H1 (cell line): ENCODE measurements around the gene CST6. TPM values are rescaled to one million over a fixed set of nuclear protein-coding genes. Genes with fewer than 3 reads are reported as not detected.

Source experiments
- CTCF ChIA-PET: fragments of 300-600 bp; sonication (Branson Sonifier 250); formaldehyde crosslinking; loops from one replicate; lab custom pipeline; 2021; ENCODE audit not compliant: partially characterized antibody; lab: Charles Lee
- POLR2A ChIA-PET: fragments of 300-600 bp; sonication (Branson Sonifier 250); formaldehyde crosslinking; loops from one replicate; lab custom pipeline; 2021; ENCODE audit warnings: inconsistent platforms; ENCODE audit not compliant: partially characterized antibody; lab: Charles Lee
- DNase-seq, 2 experiments: peaks; one replicate each; pipeline versions ENCODE4 v3.0.0 to v3.0.0-alpha.2; 2010 to 2022; ENCODE audit warnings: low spot score in 2 of 2, low read depth in 1 of 2, mixed read lengths in 1 of 2
- FAIRE-seq: peaks from 2 replicates; lab custom pipeline; 2011; peaks lifted over from hg19 to GRCh38; lab: Jason Lieb, UNC
- H2AFZ ChIP-seq: 2 replicates; pipeline ENCODE4 v1.8.1; 2012; ENCODE audit warnings: low read length, inconsistent platforms
- H2AK5ac ChIP-seq: 2 replicates; pipeline ENCODE4 v1.6.1; 2013; ENCODE audit warnings: low read depth, low read length
- H2BK120ac ChIP-seq: replicated peaks from 2 replicates; pipeline ENCODE3; 2013; ENCODE audit warnings: low read depth, low read length, inconsistent platforms
- H2BK12ac ChIP-seq: 2 replicates; pipeline ENCODE4 v1.6.1; 2013; ENCODE audit warnings: low read depth, low read length
- H2BK15ac ChIP-seq: 2 replicates; pipeline ENCODE4 v1.6.1; 2013; ENCODE audit warnings: low read length
- H2BK20ac ChIP-seq: 2 replicates; pipeline ENCODE4 v1.6.1; 2013; ENCODE audit warnings: low read length
- H2BK5ac ChIP-seq: 2 replicates; pipeline ENCODE4 v1.6.1; 2013; ENCODE audit warnings: low read depth, low read length
- H3K14ac ChIP-seq: 2 replicates; pipeline ENCODE4 v1.6.1; 2013; ENCODE audit warnings: inconsistent platforms; ENCODE audit not compliant: insufficient read length
- H3K18ac ChIP-seq: 2 replicates; pipeline ENCODE4 v1.6.1; 2013; ENCODE audit warnings: low read length; ENCODE audit errors: extremely low read depth
- H3K23ac ChIP-seq: 2 replicates; pipeline ENCODE4 v1.6.1; 2013; ENCODE audit warnings: inconsistent platforms; ENCODE audit not compliant: insufficient read length
- H3K23me2 ChIP-seq: 2 replicates; pipeline ENCODE4 v1.6.1; 2013; ENCODE audit warnings: low read depth, low read length
- H3K27ac ChIP-seq: 2 replicates; pipeline ENCODE4 v1.6.1; 2011; ENCODE audit warnings: low read depth, low read length, inconsistent platforms
- H3K27me3 ChIP-seq, 4 experiments: replicated peaks in 1 of 4; 1 replicate in 1 of 4; 2 replicates in 3 of 4; pipeline versions ENCODE4 v1.6.1 to v1.8.1; 2011 to 2013; ENCODE audit warnings: low read length in 3 of 4, mild to moderate bottlenecking in 3 of 4, inconsistent platforms in 2 of 4, mixed read lengths in 2 of 4, moderate library complexity in 1 of 4; ENCODE audit not compliant: control insufficient read depth in 3 of 4, insufficient read depth in 3 of 4; ENCODE audit errors: extremely low read depth in 1 of 4
- H3K36me3 ChIP-seq, 4 experiments: 2 replicates each; pipeline versions ENCODE4 v1.6.1 to v1.8.1; 2011 to 2013; ENCODE audit warnings: mild to moderate bottlenecking in 4 of 4, low read length in 3 of 4, moderate library complexity in 2 of 4, control low read depth in 1 of 4, inconsistent platforms in 1 of 4; ENCODE audit not compliant: insufficient read depth in 4 of 4, control insufficient read depth in 2 of 4
- H3K4ac ChIP-seq: replicated peaks from 2 replicates; pipeline ENCODE3; 2013; ENCODE audit warnings: low read length, low read depth, mixed read lengths, inconsistent platforms; ENCODE audit not compliant: insufficient read length
- H3K4me1 ChIP-seq, 4 experiments: replicated peaks in 1 of 4; 1 replicate in 1 of 4; 2 replicates in 3 of 4; pipeline versions ENCODE4 v1.6.1 to v1.8.1; 2011 to 2013; ENCODE audit warnings: low read length in 3 of 4, inconsistent platforms in 2 of 4, mixed read lengths in 1 of 4; ENCODE audit not compliant: insufficient read depth in 4 of 4, control insufficient read depth in 3 of 4
- H3K4me2 ChIP-seq, 2 experiments: 2 replicates each; pipeline versions ENCODE4 v1.6.1 to v1.8.1; 2011 to 2013; ENCODE audit warnings: low read depth in 2 of 2, low read length in 2 of 2, control low read depth in 1 of 2, inconsistent platforms in 1 of 2, mild to moderate bottlenecking in 1 of 2; ENCODE audit not compliant: insufficient read depth in 1 of 2
- H3K4me3 ChIP-seq, 4 experiments: fragments of 200-600, 300-600 bp in 1 of 4; sonication (generic), shearing (Covaris generic), sonication (Bioruptor Twin) in 1 of 4; 2 replicates each; pipeline versions ENCODE4 v1.5.1 to v1.8.1; 2011 to 2016; ENCODE audit warnings: low read length in 4 of 4, low read depth in 3 of 4, control low read depth in 2 of 4, inconsistent platforms in 2 of 4, mild to moderate bottlenecking in 2 of 4, mixed read lengths in 1 of 4, moderate library complexity in 1 of 4; ENCODE audit not compliant: insufficient read depth in 2 of 4; ENCODE audit errors: extremely low read depth in 1 of 4
- H3K56ac ChIP-seq: replicated peaks from 2 replicates; pipeline ENCODE3; 2013; ENCODE audit warnings: low read depth, mild to moderate bottlenecking, mixed read lengths, low read length, inconsistent platforms; ENCODE audit not compliant: insufficient read length
- H3K79me1 ChIP-seq: 2 replicates; pipeline ENCODE4 v1.6.1; 2013; ENCODE audit warnings: low read depth, low read length, control low read depth
- H3K79me2 ChIP-seq, 2 experiments: 2 replicates each; pipeline versions ENCODE4 v1.6.1 to v1.8.1; 2012 to 2013; ENCODE audit warnings: low read length in 2 of 2, mild to moderate bottlenecking in 2 of 2, inconsistent platforms in 1 of 2; ENCODE audit not compliant: insufficient read depth in 2 of 2, control insufficient read depth in 1 of 2
- H3K9ac ChIP-seq, 4 experiments: replicated peaks in 1 of 4; 1 replicate in 1 of 4; 2 replicates in 3 of 4; pipeline versions ENCODE4 v1.6.1 to v1.8.1; 2011 to 2013; ENCODE audit warnings: low read depth in 3 of 4, low read length in 3 of 4, control low read depth in 2 of 4, mild to moderate bottlenecking in 2 of 4, moderate library complexity in 2 of 4, inconsistent platforms in 1 of 4; ENCODE audit errors: extremely low read depth in 1 of 4
- H3K9me3 ChIP-seq, 2 experiments: 2 replicates each; pipeline versions ENCODE4 v1.6.1 to v1.8.1; 2012 to 2013; ENCODE audit warnings: mild to moderate bottlenecking in 2 of 2, moderate library complexity in 2 of 2, control low read depth in 1 of 2, inconsistent platforms in 1 of 2, low read depth in 1 of 2, low read length in 1 of 2, mixed read lengths in 1 of 2; ENCODE audit not compliant: insufficient read depth in 2 of 2
- H4K20me1 ChIP-seq, 2 experiments: replicated peaks in 1 of 2; 2 replicates each; pipeline versions ENCODE3 to v1.8.1; 2011 to 2013; ENCODE audit warnings: inconsistent platforms in 2 of 2, low read length in 2 of 2, mild to moderate bottlenecking in 1 of 2; ENCODE audit not compliant: insufficient read depth in 2 of 2, control insufficient read depth in 1 of 2
- H4K5ac ChIP-seq: 2 replicates; pipeline ENCODE4 v1.6.1; 2013; ENCODE audit warnings: low read length, low read depth, mixed read lengths, inconsistent platforms; ENCODE audit not compliant: insufficient read length
- H4K8ac ChIP-seq: 2 replicates; pipeline ENCODE4 v1.8.0; 2013; ENCODE audit warnings: mild to moderate bottlenecking, moderate library complexity, low read length, inconsistent platforms; ENCODE audit not compliant: insufficient read depth; ENCODE audit errors: extremely low read depth
- H4K91ac ChIP-seq: replicated peaks from 2 replicates; pipeline ENCODE3; 2013; ENCODE audit warnings: low read length, mixed read lengths, inconsistent platforms; ENCODE audit not compliant: insufficient read length
- ASH2L ChIP-seq: fragments of 200-600, 300-600 bp; sonication (generic); IDR thresholded peaks from one replicate; pipeline ENCODE4 v1.7.1; 2017; ENCODE audit warnings: low read length
- BCL11A ChIP-seq, 2 experiments: IDR thresholded peaks; one replicate each; pipeline ENCODE4 v1.6.1; 2011; ENCODE audit warnings: low read depth in 2 of 2, low read length in 2 of 2, mild to moderate bottlenecking in 2 of 2
- CEBPB ChIP-seq: IDR thresholded peaks from 2 replicates; pipeline ENCODE4 v1.6.1; 2012; ENCODE audit warnings: low read depth, low read length
- CTBP2 ChIP-seq: IDR thresholded peaks from 2 replicates; pipeline ENCODE4 v1.7.0; 2011; ENCODE audit warnings: borderline replicate concordance, mild to moderate bottlenecking, moderate library complexity, mixed read lengths, low read length; ENCODE audit not compliant: insufficient read depth, insufficient read length
- E2F6 ChIP-seq: IDR thresholded peaks from 2 replicates; pipeline ENCODE4 v1.6.1; 2012; ENCODE audit warnings: inconsistent platforms
- GTF2F1 ChIP-seq: IDR thresholded peaks from 2 replicates; pipeline ENCODE4 v1.6.1; 2012; ENCODE audit warnings: low read depth, low read length, improper control_type of control experiment, borderline replicate concordance
- HDAC2 ChIP-seq, 2 experiments: fragments of 300-600 bp in 1 of 2; sonication (generic) in 1 of 2; IDR thresholded peaks; 2 replicates each; pipeline ENCODE4 v1.6.1; 2011 to 2012; ENCODE audit warnings: low read depth in 2 of 2, low read length in 2 of 2, mild to moderate bottlenecking in 2 of 2, moderate library complexity in 2 of 2, borderline replicate concordance in 1 of 2, inconsistent platforms in 1 of 2
- KDM5A ChIP-seq: fragments of 200-600 bp; IDR thresholded peaks from 2 replicates; pipeline ENCODE4 v1.7.1; 2012; ENCODE audit warnings: mild to moderate bottlenecking, low read length, inconsistent platforms, mixed read lengths
- SAP30 ChIP-seq: fragments of 300-600 bp; sonication (generic); IDR thresholded peaks from 2 replicates; pipeline ENCODE4 v1.7.1; 2012; ENCODE audit warnings: low read length, moderate library complexity, mild to moderate bottlenecking, inconsistent platforms; ENCODE audit not compliant: insufficient read depth, insufficient replicate concordance
- SP1 ChIP-seq: IDR thresholded peaks from 2 replicates; pipeline ENCODE4 v1.6.1; 2011; ENCODE audit warnings: low read depth, low read length
- SUZ12 ChIP-seq: fragments of 200-600 bp; sonication (generic); IDR thresholded peaks from 2 replicates; pipeline ENCODE4 v1.6.1; 2012; ENCODE audit warnings: mild to moderate bottlenecking, inconsistent platforms, low read length, moderate library complexity, mixed read lengths
- ZNF274 ChIP-seq: IDR thresholded peaks from 2 replicates; pipeline ENCODE4 v1.7.0; 2012; ENCODE audit warnings: low read length, borderline replicate concordance; ENCODE audit errors: extremely low read depth
- WGBS, 2 experiments: shearing (Covaris generic) in 1 of 2; methylation state at CpG; one replicate each; pipeline versions ENCODE4 v1.1.6 to v1.1.7; 2013 to 2015; ENCODE audit warnings: low lambda C conversion rate in 2 of 2, mixed read lengths in 2 of 2, inconsistent platforms in 1 of 2, low coverage in 1 of 2, missing lambda C conversion rate in 1 of 2; ENCODE audit not compliant: insufficient replicate concordance in 2 of 2, insufficient coverage in 1 of 2, insufficient read length in 1 of 2; ENCODE audit errors: extremely low coverage in 1 of 2, missing lambda C conversion rate in 1 of 2; 5-methylcytosine and 5-hydroxymethylcytosine counted together
- polyA plus RNA-seq, 7 experiments: library from polyadenylated mRNA; depleted of rRNA in 3 of 7; stranded (reverse) in 5 of 7; unstranded in 2 of 7; fragments of >200 nt in 5 of 7; fragments of 200-250 nt in 2 of 7; gene quantifications; 1 replicate in 5 of 7; 2 replicates in 1 of 7; 4 replicates in 1 of 7; pipeline versions ENCODE4 v1.2.1 to v1.2.3, GENCODE V29; 2011 to 2013; ENCODE audit warnings: missing spikeins in 2 of 7, mixed read lengths in 2 of 7
- total RNA-seq: library from RNA; stranded (reverse); fragmentation: NEBNext Ultra II Directional; extraction: Animal tissue kit (Norgen Biotek cat#: 25700); gene quantifications from 2 replicates; pipeline ENCODE4 v1.2.1, GENCODE V29; 2021

The CST6 gene
- total and polyA plus RNA-seq, 2 of the 8 experiments (the other 6 are each of a cell fraction or from before 2014, with no cell fraction given) = 1.6 to 7.6 TPM

GRCh38 chr11:66061268-66061667 is 49.5 kb downstream of the CST6 start:
- CTCF ChIA-PET = interaction anchor here (8.8 kb wide), 1 partner anchor 6 kb away, joined by 144 read pairs; the partner anchor contains the start of genes GAL3ST3 and SF3B2

More at GRCh38 chr11:66061268-66061667, 49.5 kb downstream of the CST6 start:
- Histone ChIP-seq H4K20me1 (peaks cover 0 to 7% of the 10 kb centered on the region in 2 experiments), H3K4me2 (no peak overlapping the region), H2BK5ac (no peak overlapping the region), H2BK15ac (no peak overlapping the region), H3K23me2 (no peaks in the 10 kb centered on the region), H3K14ac (no peak overlapping the region), H2BK20ac (no peak overlapping the region), H3K18ac (no peak overlapping the region), H3K4me1 (no peaks in the 10 kb centered on the region), H3K4ac (no peak overlapping the region), H2AK5ac (no peak overlapping the region), H3K23ac (no peak overlapping the region), H4K91ac (no peak overlapping the region), H2BK12ac (no peak overlapping the region), H4K5ac (no peak overlapping the region), H3K9ac (no peak overlapping the region), H3K36me3 (peaks cover 56 to 94% (median 79%) of the 10 kb centered on the region in 4 experiments), H3K27ac (no peak overlapping the region), H2BK120ac (no peak overlapping the region), H3K4me3 (no peak overlapping the region), H2AFZ (no peak overlapping the region), H3K56ac (no peak overlapping the region), H4K8ac (no peak overlapping the region), H3K79me2 (no peaks in the 10 kb centered on the region), H3K27me3 (no peaks in the 10 kb centered on the region), H3K9me3 (no peaks in the 10 kb centered on the region), H3K79me1 (no peaks in the 10 kb centered on the region)
- WGBS, 2 experiments = 90% methylated on average over 6 of the region's 6 CpGs; no CpG with 5 or more reads in 1 of the 2 experiments
- POLR2A ChIA-PET = interaction anchor here (0.6 to 13.4 kb wide), 5 partner anchors 6 to 215 kb away, joined by 3 to 150 read pairs (median 4); partner anchors contain the start of genes PACS1 and SF3B2
- FAIRE-seq = no peak
- DNase-seq = no peak
- TF ChIP-seq CEBPB = no peak
- no peak for TF ChIP-seq KDM5A
- no peak for TF ChIP-seq E2F6
- no peak for TF ChIP-seq GTF2F1
- no peak for TF ChIP-seq HDAC2 (IDR thresholded peaks at IDR 0.05; ENCODE audit: borderline replicate concordance in 1 of 2, low read depth in 2 of 2, low read length in 2 of 2)
- no peak for TF ChIP-seq SP1
- no peak for TF ChIP-seq ASH2L
- no peak for TF ChIP-seq SUZ12
- TF ChIP-seq SAP30 = no peak
- TF ChIP-seq BCL11A (IDR thresholded peaks at IDR 0.05; ENCODE audit: low read depth in 2 of 2, low read length in 2 of 2) = no peak
- TF ChIP-seq CTBP2 = no peak
- TF ChIP-seq ZNF274 = no peak
